Measurements from ENCODE around the gene ATP2B3.

The ATP2B3 gene

GRCh38 chrX:153533091-153533490, 15.6 kb downstream of the ATP2B3 start:
- DNase-seq (ENCODE audit: low read depth in 2 of 2): no peak

DNA sequence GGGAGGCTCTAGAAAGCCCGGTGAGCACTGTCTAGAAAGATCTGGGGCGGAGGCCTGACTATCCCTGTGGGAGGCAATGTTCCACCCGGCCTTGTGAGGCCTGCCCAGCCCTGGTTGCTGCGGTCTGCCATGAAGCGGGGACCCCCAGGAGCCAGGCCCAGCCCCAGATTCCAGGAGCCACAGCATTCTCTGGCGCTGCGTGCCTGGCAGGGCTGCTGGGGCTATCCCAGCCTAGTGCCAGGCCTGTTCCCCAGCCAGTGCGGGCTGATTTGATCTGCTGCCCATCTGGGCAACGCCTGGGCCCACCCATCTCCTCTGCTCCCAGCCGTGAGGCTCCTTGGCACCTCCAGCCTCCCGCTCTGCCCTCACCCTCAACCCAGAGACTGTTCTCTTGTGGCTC, 19.6 kb downstream of the ATP2B3 start:
- no peak for DNase-seq (ENCODE audit: low read depth in 2 of 2)

GRCh38 chrX:153537526-153538295, 20.3 kb downstream of the ATP2B3 start:
- no peak for DNase-seq (ENCODE audit: low read depth in 2 of 2)

- no peak for DNase-seq (ENCODE audit: low read depth in 2 of 2)
These were observed 21.0 kb downstream of the ATP2B3 start for GRCh38 chrX:153538424-153538823.

DNA sequence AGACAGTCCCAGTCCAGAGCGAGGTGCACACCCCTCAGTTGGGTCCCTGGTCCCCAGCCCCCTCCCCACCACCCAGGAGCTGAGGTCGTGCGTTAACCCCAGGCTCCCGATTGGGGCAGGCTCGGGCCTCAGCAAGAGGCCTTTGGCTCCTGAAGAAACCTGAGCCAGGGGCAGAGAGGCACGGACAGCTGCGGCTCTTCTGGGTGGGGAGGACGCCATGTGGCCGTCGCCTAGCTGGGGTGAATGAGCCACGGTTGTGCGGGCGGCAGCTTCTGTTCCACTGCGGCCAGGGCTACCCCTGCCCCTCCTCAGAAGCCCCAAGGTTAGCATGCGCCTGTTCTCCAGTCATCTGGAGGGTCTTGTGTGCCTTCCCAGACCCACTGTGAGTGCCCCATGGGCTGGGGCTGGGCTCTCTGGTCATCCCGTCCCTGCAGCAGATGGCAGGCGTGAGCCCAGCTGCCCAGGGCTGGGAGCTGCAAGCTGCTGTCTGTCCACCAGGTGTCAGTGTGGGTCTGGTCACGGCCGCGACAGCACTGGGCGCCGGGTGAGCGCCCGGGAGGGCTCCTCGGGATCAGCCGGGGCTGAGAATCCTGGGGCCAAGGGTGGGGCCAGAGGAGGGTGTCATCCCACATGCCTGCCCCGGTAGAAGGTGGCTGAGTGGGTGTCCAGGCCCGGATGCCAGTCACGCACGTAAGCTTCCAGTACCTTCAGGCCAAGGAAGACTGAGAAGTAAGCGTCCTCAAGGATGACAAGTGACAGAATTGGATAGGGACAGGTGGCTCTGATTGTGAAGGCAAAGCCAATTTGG, 21.9 kb downstream of the ATP2B3 start:
- DNase-seq (ENCODE audit: low read depth in 2 of 2): peak; percentile 46

DNA sequence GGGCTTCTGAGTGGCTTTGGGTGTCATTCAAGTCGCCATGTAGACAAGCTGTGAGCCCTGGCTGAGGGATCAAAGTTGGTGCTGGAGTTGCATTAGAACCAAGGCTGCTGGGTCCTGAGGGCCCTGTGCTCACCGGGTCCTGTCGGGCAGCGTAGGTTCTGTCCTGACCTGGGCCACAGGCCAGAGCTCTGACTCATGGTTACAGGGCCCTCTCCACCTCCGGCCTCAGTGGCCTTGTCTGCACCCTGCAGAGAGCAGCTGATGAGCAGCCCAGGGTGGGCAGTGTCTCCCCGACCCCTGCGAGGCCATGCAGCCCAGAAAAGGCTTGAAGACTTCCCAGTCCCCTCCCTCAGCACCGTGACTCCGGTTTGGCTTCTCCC, 22.5 kb downstream of the ATP2B3 start:
- DNase-seq (ENCODE audit: low read depth in 2 of 2): no peak

DNA sequence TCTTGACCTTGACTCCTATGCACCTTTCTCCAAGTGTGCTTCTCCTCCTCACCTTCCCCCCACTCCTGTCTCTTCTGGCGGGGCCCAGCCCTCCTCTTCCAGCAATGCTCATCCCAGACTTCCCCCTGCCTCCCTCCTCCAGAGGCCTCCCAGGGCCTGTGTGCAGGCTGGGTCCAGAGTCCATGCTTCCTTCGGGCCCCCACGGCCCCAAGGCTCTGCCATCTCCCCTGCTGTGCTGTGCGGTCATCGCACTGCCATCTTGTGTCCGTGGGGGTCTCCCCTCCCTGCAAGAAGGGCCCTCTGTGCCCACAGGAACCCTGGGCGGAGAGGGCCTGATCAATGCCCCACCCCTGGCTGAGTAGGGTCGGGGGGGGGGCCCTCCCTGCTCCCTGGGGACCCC, 27.3 kb downstream of the ATP2B3 start:
- no peak for DNase-seq (ENCODE audit: low read depth in 2 of 2)

DNA sequence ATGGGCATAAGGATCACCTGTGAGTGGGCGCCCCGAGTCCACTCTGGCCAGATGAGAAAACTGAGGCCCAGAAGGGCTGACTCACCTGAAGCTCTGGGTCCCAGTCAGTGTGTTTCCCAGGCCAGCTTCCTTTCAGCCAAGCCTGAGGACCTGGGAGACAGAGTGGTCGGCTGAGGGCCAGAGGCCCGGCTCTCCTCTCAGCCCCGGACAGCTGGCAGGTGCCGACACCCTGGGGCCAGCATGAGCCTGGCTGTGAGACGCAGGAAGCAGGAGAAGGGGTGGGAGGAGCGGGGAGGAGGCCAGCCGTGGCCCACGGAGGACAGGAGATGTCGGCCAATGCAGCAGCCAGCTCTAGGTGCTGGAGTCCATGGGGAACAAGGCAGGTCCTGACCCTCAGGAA, 28.9 kb downstream of the ATP2B3 start:
- no peak for DNase-seq (ENCODE audit: low read depth in 2 of 2)

- DNase-seq (ENCODE audit: low read depth in 2 of 2): no peak
These were observed 29.8 kb downstream of the ATP2B3 start for GRCh38 chrX:153547195-153547594.

DNA sequence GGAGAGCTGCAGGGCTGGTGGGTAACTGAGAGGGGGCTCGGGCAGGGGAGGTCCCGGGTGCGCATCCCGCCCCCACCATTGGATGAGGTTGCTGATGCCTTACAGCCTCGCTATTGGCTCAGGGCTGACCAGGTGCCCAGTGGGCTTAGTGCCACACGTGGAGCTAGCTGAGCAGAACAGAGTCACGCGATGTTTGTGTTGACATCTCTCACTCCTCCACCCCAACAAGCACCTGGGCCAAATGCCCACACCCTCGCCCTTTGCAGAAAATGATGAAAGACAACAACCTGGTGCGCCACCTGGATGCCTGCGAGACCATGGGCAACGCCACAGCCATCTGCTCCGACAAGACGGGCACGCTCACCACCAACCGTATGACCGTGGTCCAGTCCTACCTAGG, 31.8 kb downstream of the ATP2B3 start:
- no peak for DNase-seq (ENCODE audit: low read depth in 2 of 2)

GRCh38 chrX:153549807-153550206, 32.4 kb downstream of the ATP2B3 start:
- DNase-seq (ENCODE audit: low read depth in 2 of 2): no peak

DNA sequence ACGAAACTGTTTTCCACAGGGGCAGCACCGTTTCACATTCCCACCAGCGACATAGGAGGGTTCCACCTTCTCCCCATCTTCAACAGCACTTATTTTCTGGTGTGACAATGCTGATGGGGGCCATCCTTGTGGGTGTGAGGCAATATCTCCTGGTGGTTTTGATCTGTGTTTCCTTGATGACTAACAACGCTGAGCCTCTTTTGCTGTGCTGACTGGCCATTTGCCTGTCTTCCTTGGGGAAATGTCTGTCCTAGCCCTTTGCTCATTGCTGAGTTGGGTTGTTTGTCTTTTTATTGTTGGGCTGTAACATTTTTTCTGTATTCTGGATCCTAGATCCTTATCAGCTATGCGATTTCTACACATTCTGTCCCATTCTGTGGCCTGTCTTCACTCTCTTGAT, 33.7 kb downstream of the ATP2B3 start:
- DNase-seq (ENCODE audit: low read depth in 2 of 2): no peak

DNA sequence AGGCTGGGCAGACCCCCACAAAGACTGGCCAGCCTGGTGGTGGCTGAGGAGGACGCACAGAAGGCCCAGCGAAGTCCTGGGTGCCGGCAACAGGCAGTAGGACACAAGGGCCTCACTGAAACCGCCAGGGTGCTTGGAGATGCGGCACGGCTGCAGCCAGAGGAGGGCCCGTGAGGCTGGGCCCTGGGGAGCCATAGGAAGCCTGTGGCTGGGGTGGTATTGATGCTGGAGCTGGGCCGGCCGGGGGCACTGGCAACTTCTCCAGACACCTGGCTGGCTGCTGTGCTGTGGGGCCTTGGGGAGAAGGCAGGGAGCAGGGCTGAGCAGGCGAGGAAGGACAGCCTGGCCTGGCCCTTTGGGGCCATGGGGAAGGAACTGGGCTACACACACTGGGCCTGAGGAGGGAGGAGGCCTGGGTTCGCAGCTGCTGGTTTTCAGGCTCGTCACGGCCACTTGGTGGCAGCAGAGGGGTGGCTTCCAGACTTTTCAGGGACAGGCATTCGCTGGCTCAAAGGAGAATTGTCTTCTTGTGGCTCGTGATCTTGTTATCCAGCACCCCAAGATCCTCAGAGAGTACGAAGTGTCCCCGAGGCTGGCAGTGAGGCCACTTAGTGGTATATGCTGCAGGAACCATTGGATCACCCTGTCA, 37.2 kb downstream of the ATP2B3 start:
- DNase-seq (ENCODE audit: low read depth in 2 of 2): peak; percentile 19 to 39

- no peak for DNase-seq (ENCODE audit: low read depth in 2 of 2)
These were observed 39.3 kb downstream of the ATP2B3 start for GRCh38 chrX:153556767-153557166.

DNA sequence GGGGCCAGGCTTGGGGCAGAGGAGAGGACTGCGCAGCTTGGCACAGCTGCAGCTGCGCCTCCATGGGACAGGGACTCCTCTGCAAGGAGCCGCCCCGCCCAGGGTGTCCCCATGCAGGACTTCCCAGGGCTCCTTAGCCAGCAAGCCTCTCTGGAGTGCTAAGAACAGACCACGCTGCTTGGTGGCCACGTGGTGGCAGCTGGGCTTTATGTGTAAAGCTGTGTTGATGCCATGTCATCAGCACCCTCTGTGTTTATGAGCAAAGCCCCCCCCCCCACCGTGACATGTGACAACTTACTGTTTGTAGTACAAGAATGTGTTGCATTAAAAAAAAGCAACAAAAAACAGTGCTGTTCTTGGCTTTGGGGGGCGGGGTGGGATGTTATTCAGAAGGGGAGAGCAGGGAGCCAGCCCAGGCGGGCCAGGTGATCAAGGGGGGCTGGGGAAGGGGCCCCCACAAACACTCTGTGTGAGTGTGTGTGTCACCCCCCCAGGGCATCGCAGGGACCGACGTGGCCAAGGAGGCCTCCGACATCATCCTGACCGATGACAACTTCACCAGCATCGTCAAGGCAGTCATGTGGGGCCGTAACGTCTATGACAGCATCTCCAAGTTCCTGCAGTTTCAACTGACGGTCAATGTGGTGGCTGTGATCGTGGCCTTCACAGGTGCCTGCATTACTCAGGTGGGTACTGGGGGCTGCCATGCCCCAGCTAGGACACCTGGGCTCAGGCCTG, 40.3 kb downstream of the ATP2B3 start:
- no peak for DNase-seq (ENCODE audit: low read depth in 2 of 2)

- DNase-seq (ENCODE audit: low read depth in 2 of 2): no peak
These were observed 42.6 kb downstream of the ATP2B3 start for GRCh38 chrX:153560000-153560399.

- no peak for DNase-seq (ENCODE audit: low read depth in 2 of 2)
These were observed 43.0 kb downstream of the ATP2B3 start for GRCh38 chrX:153560466-153560865.

DNA sequence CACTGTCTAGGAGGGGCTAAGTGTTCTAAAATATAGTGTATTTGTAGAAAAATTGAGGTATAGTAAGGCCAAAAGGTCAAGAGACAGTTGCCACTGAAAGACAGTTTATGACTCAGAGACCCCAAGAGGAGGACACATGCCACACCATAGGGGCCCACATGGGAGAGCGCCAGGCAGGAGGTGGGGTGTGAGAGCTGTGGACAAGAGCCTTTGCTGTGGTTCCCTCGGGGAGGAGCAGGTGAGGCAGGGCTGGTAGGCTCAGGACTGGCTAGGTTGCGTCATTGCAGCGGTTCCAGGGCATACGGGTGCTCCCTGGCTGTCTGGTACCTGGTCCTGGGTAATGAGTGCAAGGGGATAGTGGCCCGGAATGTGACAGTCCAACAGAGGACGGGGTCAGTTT, 43.9 kb downstream of the ATP2B3 start:
- DNase-seq (ENCODE audit: low read depth in 2 of 2): no peak

GRCh38 chrX:153562546-153562945, 45.1 kb downstream of the ATP2B3 start:
- DNase-seq (ENCODE audit: low read depth in 2 of 2): no peak

GRCh38 chrX:153564047-153564606, 46.7 kb downstream of the ATP2B3 start:
- no peak for DNase-seq (ENCODE audit: low read depth in 2 of 2)

GRCh38 chrX:153565996-153566580, 48.6 kb downstream of the ATP2B3 start:
- no peak for DNase-seq (ENCODE audit: low read depth in 2 of 2)

All from stimulated activated CD8-positive, alpha-beta memory T cell treated with anti-CD3 and anti-CD28 coated beads, Interleukin-2, amount 100 ng/mL, for 48 hours (primary cell).